ENCODE data around the gene PLPP1.

GRCh38 chr5:55483885-55484284, 50.9 kb downstream of the PLPP1 start:
- TF ChIP-seq, protein P1, sequence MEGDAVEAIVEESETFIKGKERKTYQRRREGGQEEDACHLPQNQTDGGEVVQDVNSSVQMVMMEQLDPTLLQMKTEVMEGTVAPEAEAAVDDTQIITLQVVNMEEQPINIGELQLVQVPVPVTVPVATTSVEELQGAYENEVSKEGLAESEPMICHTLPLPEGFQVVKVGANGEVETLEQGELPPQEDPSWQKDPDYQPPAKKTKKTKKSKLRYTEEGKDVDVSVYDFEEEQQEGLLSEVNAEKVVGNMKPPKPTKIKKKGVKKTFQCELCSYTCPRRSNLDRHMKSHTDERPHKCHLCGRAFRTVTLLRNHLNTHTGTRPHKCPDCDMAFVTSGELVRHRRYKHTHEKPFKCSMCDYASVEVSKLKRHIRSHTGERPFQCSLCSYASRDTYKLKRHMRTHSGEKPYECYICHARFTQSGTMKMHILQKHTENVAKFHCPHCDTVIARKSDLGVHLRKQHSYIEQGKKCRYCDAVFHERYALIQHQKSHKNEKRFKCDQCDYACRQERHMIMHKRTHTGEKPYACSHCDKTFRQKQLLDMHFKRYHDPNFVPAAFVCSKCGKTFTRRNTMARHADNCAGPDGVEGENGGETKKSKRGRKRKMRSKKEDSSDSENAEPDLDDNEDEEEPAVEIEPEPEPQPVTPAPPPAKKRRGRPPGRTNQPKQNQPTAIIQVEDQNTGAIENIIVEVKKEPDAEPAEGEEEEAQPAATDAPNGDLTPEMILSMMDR (conservative IDR thresholded peaks at IDR 0.05 in 1 of 2, IDR thresholded peaks at IDR 0.05 in 1 of 2; ENCODE audit: extremely low read depth in 1 of 2, insufficient read depth in 1 of 2, low read depth in 1 of 2, low read length in 2 of 2): no peak
- no peak for TF ChIP-seq EZH2 (IDR thresholded peaks at IDR 0.05; ENCODE audit: borderline replicate concordance, low read length)

All from mammary epithelial cell (primary cell).